Measurements from ENCODE around the gene GSK3B.

DNA sequence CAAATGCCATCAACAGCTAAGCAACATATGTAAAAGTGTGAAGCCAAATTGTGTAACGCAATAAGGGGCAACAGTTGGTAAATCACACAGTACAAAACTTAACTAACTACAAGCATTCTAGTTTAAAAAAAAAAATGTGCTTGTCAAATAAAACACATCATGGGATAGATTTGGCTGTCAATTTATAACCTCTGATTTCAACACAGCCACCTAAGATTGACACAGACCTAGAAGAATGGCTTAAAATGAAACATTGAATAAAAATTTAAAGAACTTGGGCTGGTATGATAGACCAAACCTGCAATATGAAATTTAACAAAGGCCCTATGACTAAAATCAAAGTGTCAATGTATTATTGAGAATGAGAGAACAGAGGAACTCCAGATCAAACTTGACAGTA lies 164.0 kb downstream of the GSK3B start:
- TF ChIP-seq, protein P1, sequence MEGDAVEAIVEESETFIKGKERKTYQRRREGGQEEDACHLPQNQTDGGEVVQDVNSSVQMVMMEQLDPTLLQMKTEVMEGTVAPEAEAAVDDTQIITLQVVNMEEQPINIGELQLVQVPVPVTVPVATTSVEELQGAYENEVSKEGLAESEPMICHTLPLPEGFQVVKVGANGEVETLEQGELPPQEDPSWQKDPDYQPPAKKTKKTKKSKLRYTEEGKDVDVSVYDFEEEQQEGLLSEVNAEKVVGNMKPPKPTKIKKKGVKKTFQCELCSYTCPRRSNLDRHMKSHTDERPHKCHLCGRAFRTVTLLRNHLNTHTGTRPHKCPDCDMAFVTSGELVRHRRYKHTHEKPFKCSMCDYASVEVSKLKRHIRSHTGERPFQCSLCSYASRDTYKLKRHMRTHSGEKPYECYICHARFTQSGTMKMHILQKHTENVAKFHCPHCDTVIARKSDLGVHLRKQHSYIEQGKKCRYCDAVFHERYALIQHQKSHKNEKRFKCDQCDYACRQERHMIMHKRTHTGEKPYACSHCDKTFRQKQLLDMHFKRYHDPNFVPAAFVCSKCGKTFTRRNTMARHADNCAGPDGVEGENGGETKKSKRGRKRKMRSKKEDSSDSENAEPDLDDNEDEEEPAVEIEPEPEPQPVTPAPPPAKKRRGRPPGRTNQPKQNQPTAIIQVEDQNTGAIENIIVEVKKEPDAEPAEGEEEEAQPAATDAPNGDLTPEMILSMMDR (conservative IDR thresholded peaks at IDR 0.05; ENCODE audit: low read depth, low read length) = no peak
- TF ChIP-seq EZH2 (IDR thresholded peaks at IDR 0.05; ENCODE audit: borderline replicate concordance, low read depth, low read length, poor library complexity, severe bottlenecking) = no peak
